Measurements from ENCODE around the gene CSF1R.

CSF1R gene

GRCh38 chr5:150129454-150129812 is 43.1 kb upstream of the CSF1R start:
- no peak for TF ChIP-seq TEAD4 (IDR thresholded peaks at IDR 0.05)
- TF ChIP-seq ZBTB7A (IDR thresholded peaks at IDR 0.05; ENCODE audit: low read depth): no peak
- TF ChIP-seq NFIC (IDR thresholded peaks at IDR 0.05): no peak
- no peak for TF ChIP-seq YY1 (IDR thresholded peaks at IDR 0.05; ENCODE audit: low read depth)
- no peak for TF ChIP-seq EP300 (IDR thresholded peaks at IDR 0.05; ENCODE audit: borderline replicate concordance)
- no peak for TF ChIP-seq REST (IDR thresholded peaks at IDR 0.05; ENCODE audit: low read depth)
- no peak for TF ChIP-seq RAD21 (IDR thresholded peaks at IDR 0.05; ENCODE audit: low read depth)
- TF ChIP-seq FOXM1 (IDR thresholded peaks at IDR 0.05; ENCODE audit: borderline replicate concordance, low read depth): no peak
- TF ChIP-seq CEBPB (IDR thresholded peaks at IDR 0.05): no peak
- TF ChIP-seq USF1 (IDR thresholded peaks at IDR 0.05): no peak
- TF ChIP-seq TCF12 (IDR thresholded peaks at IDR 0.05; ENCODE audit: low read depth): no peak
- no peak for TF ChIP-seq TAF1 (IDR thresholded peaks at IDR 0.05; ENCODE audit: low read depth)
- TF ChIP-seq EGR1 (IDR thresholded peaks at IDR 0.05): no peak
- no peak for TF ChIP-seq MAX (IDR thresholded peaks at IDR 0.05)
- TF ChIP-seq CREB1 (IDR thresholded peaks at IDR 0.05; ENCODE audit: low read depth): no peak

GRCh38 chr5:150126921-150127265 is 40.5 kb upstream of the CSF1R start:
- no peak for TF ChIP-seq CEBPB (IDR thresholded peaks at IDR 0.05)
- TF ChIP-seq RAD21 (IDR thresholded peaks at IDR 0.05; ENCODE audit: low read depth): no peak
- TF ChIP-seq TAF1 (IDR thresholded peaks at IDR 0.05; ENCODE audit: low read depth): no peak
- TF ChIP-seq TEAD4 (IDR thresholded peaks at IDR 0.05): no peak
- TF ChIP-seq MAX (IDR thresholded peaks at IDR 0.05): no peak
- TF ChIP-seq FOXM1 (IDR thresholded peaks at IDR 0.05; ENCODE audit: borderline replicate concordance, low read depth): no peak
- no peak for TF ChIP-seq NFIC (IDR thresholded peaks at IDR 0.05)
- no peak for TF ChIP-seq CREB1 (IDR thresholded peaks at IDR 0.05; ENCODE audit: low read depth)

GRCh38 chr5:150126199-150126920 is 40.0 kb upstream of the CSF1R start:
- TF ChIP-seq MAX (IDR thresholded peaks at IDR 0.05) (no peak), TCF12 (IDR thresholded peaks at IDR 0.05; ENCODE audit: low read depth) (no peak), FOXM1 (IDR thresholded peaks at IDR 0.05; ENCODE audit: borderline replicate concordance, low read depth) (no peak), CEBPB (IDR thresholded peaks at IDR 0.05) (no peak), TAF1 (IDR thresholded peaks at IDR 0.05; ENCODE audit: low read depth) (no peak), ZBTB7A (IDR thresholded peaks at IDR 0.05; ENCODE audit: low read depth) (no peak), REST (IDR thresholded peaks at IDR 0.05; ENCODE audit: low read depth) (no peak), TEAD4 (IDR thresholded peaks at IDR 0.05) (no peak)

GRCh38 chr5:150125334-150125733 is 39.0 kb upstream of the CSF1R start:
- TF ChIP-seq TAF1 (IDR thresholded peaks at IDR 0.05; ENCODE audit: low read depth): no peak
- TF ChIP-seq ZBTB7A (IDR thresholded peaks at IDR 0.05; ENCODE audit: low read depth): no peak
- no peak for TF ChIP-seq YY1 (IDR thresholded peaks at IDR 0.05; ENCODE audit: low read depth)
- no peak for TF ChIP-seq EGR1 (IDR thresholded peaks at IDR 0.05)
- no peak for TF ChIP-seq CREB1 (IDR thresholded peaks at IDR 0.05; ENCODE audit: low read depth)
- TF ChIP-seq FOXM1 (IDR thresholded peaks at IDR 0.05; ENCODE audit: borderline replicate concordance, low read depth): no peak
- no peak for TF ChIP-seq MAX (IDR thresholded peaks at IDR 0.05)
- no peak for TF ChIP-seq CEBPB (IDR thresholded peaks at IDR 0.05)
- TF ChIP-seq EP300 (IDR thresholded peaks at IDR 0.05; ENCODE audit: borderline replicate concordance): no peak

- TF ChIP-seq ZBTB7A (IDR thresholded peaks at IDR 0.05; ENCODE audit: low read depth) (no peak), TEAD4 (IDR thresholded peaks at IDR 0.05) (no peak), EP300 (IDR thresholded peaks at IDR 0.05; ENCODE audit: borderline replicate concordance) (no peak)
Measured at GRCh38 chr5:150124596-150124995, 38.2 kb upstream of the CSF1R start.

GRCh38 chr5:150124111-150124557 is 37.8 kb upstream of the CSF1R start:
- TF ChIP-seq CREB1 (IDR thresholded peaks at IDR 0.05; ENCODE audit: low read depth) (no peak), NFIC (IDR thresholded peaks at IDR 0.05) (no peak), FOXM1 (IDR thresholded peaks at IDR 0.05; ENCODE audit: borderline replicate concordance, low read depth) (no peak), EGR1 (IDR thresholded peaks at IDR 0.05) (no peak), ZBTB7A (IDR thresholded peaks at IDR 0.05; ENCODE audit: low read depth) (no peak), CEBPB (IDR thresholded peaks at IDR 0.05) (no peak), TAF1 (IDR thresholded peaks at IDR 0.05; ENCODE audit: low read depth) (no peak), USF1 (IDR thresholded peaks at IDR 0.05) (no peak), YY1 (IDR thresholded peaks at IDR 0.05; ENCODE audit: low read depth) (no peak), TEAD4 (IDR thresholded peaks at IDR 0.05) (no peak), TCF12 (IDR thresholded peaks at IDR 0.05; ENCODE audit: low read depth) (no peak), EP300 (IDR thresholded peaks at IDR 0.05; ENCODE audit: borderline replicate concordance) (no peak), MAX (IDR thresholded peaks at IDR 0.05) (no peak), RAD21 (IDR thresholded peaks at IDR 0.05; ENCODE audit: low read depth) (no peak), REST (IDR thresholded peaks at IDR 0.05; ENCODE audit: low read depth) (no peak)
